MV-4-11 (cell line): ENCODE results near the gene RPS6KA2.

Source experiments
- DNase-seq: peaks from one replicate; lab custom pipeline; 2025; lab: John Stamatoyannopoulos, UW

Gene RPS6KA2

DNA sequence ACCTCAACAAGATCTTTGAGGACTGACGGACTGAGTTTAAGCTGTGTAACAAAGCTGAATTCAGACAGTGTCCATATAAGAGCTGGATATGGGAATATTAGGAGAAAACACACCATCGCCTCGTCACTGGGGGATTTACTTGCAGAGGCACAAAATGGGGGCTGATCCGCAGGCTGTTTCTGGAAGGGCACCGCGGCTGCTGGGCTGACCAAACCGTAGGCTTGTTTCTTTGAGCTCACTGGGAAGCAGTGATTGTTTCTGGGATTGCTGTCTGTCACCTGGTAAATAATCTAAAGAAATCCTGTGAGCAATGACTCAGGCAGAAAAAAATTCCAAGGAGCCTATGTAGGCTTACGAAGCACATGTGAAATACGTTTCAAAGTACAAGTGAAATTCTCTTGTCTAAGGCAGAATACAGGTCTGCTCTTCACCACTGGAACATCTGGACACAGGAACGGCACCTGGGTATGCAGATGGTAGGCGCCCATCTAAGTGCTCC, 180.4 kb downstream of the RPS6KA2 start:
- DNase-seq, result no peak

DNA sequence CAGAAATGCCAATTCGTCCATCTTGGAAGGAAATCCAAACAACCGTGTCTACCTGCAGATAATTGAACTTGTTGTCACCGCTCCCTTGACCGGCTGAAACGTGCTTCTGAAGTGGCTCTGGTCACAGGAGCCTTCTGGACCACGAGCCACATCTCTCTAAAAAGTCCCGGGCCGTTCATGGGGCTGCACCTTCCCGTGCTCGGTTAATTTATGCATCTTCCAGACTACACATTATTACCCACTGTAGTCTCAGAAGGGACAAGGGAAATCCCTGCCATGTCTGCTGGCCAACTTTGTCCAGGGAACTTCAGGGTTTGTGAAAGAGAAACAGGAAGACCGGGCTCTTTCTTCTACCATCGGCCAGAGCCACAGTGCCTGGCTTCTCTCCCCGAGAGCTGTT, 180.9 kb downstream of the RPS6KA2 start:
- no peak for DNase-seq

DNA sequence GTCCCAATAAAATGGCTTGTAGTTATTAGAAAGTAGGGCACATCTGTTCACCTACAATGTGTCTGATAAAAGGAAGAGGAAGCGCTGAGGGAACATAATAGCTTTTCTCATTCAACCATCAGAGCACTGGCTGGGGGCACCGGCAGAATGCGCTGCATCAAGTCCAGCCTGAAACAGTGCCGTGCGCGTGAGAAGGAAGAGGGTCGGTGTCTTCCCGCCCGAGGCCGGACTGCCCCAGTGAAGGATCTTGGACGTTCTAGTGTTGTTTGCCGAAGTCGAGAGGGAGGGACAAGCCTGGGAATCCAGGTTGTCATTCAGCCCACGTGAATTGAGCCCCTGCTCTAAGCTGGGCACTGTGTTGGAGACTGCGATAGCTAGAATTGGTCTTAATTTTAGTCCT, 182.6 kb downstream of the RPS6KA2 start:
- DNase-seq, result no peak

DNA sequence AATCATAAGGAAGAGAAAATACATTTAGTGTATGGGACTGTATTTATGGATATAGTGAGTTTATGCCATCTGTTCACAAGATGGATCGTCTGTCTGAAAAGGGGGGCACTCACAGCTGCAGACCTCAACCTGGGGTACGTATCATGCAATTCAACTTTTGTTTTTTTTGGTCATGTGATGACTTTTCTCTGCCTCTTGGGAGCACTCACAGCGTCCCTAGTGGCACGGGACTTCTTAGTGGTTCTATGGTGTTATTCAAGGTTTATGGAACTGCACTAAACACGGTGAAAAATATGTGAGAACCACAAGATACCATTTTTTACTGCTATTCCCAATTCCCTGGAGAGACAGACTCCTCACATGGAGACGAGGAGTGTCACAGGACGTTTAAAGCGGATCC, 183.9 kb downstream of the RPS6KA2 start:
- DNase-seq, result no peak

GRCh38 chr6:166442131-166442685, 184.8 kb downstream of the RPS6KA2 start:
- DNase-seq, result no peak

DNA sequence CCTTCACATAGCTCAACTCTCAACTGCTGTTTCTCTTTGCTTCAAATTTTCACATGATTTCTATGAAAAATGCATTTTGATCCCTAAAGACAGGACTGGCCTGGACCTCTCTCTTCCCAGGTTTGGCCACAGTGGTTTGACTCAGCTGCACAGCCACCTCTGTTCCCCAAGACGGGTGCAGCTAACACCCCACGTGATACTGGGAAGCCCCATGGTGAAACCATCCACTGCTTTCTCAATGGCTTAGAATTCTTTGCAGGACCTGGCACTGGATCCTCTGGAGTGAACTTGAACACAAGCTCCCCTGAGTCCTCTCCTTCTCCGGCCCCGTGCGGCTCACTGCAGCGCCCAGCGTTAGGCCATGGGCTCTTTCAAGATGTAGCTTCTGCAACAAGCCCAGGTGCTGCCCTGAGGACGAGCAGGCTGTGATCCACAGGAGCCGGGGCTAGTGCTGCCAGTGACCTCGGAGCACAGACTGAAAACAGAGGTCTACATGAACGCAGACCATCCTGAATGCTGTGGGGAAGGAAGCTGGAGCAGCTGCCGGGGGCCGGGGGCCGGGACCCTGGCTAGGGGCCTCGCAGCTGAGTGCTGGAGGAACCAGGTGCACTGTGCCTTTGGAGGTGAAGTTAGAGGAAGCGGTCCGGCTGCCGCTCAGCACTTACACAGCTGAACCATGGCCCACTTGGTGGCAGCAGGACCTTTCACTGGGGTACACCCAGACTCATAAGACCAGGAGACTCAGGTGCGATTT, 185.5 kb downstream of the RPS6KA2 start:
- no peak for DNase-seq

- no peak for DNase-seq
Observed at GRCh38 chr6:166440729-166441128, 186.3 kb downstream of the RPS6KA2 start.

DNA sequence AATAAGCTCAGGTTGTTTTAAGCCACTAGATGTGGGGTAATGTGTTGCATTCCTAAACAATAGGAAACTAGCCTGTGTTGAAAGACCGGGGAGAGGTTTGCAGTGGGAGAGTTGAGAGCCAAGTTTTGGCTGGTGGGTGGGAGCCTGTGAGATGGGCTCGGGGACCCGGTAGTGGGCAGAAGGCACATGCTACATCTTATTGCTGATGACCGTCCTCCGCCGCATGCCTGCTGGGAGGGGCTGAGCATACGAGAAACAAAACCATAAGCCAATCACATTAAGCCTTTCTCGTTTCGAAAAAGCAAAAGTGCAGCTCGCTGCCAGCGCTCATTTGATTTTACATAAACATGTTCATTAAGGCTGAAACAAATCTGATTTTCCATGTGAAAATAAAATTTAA, 186.9 kb downstream of the RPS6KA2 start:
- DNase-seq, result no peak

DNA sequence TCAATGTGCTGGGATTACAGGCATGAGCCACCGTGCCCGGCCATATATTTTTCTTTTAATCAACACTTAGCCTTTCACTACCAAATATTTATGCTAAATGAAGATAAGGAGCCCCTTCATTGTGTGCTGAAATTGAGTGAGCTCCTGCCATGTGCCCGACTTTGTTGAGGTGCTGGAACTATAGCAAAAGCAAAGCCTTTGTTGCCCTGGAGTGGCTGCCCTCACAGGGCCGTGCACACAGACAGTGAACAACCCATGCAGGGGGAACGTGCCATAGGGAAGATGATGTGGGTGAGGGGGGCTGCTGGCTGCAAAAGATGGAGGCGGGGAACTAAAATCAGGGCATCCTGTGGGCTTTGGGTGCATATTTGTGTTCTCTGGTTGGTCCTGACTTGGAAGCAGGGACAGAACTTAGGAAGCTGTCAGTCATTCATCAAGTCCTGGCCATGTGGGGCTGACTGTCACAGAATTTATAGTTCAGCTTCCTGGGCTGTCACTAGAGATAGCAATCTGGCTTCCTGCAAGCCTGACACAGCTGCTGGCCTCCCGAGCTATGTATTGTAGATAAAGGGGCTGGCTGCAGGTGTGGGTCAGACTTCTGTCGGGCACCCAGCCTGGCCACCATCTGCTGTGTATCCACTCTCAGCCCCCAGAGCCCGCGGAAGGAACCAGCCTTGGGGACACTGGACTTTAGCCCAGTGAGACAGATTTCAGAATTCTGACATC, 187.5 kb downstream of the RPS6KA2 start:
- DNase-seq, result no peak

GRCh38 chr6:166438211-166438861, 188.7 kb downstream of the RPS6KA2 start:
- DNase-seq, result no peak

DNA sequence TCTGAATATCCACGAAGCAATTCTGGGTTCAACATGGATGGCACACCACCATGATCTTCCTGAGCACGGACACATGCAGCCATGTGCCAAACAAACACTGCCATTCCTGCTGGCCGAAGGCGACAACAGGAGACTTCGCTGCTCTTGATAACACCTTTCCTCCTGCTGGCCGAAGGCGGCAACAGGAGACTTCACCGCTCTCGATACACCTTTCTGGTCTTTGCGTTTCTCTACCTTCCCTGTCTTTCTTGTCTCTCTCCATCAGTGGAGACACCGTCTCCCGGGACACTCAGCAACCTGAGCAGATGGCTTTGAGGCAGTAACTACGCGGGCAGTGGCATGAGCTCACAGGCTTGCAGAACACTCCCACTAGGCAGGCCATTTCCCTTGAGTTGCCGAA, 189.4 kb downstream of the RPS6KA2 start:
- no peak for DNase-seq

GRCh38 chr6:166436195-166437139, 190.6 kb downstream of the RPS6KA2 start:
- no peak for DNase-seq

GRCh38 chr6:166435574-166435973, 191.5 kb downstream of the RPS6KA2 start:
- DNase-seq, result peak; percentile 80

GRCh38 chr6:166434336-166434735, 192.7 kb downstream of the RPS6KA2 start:
- no peak for DNase-seq

DNA sequence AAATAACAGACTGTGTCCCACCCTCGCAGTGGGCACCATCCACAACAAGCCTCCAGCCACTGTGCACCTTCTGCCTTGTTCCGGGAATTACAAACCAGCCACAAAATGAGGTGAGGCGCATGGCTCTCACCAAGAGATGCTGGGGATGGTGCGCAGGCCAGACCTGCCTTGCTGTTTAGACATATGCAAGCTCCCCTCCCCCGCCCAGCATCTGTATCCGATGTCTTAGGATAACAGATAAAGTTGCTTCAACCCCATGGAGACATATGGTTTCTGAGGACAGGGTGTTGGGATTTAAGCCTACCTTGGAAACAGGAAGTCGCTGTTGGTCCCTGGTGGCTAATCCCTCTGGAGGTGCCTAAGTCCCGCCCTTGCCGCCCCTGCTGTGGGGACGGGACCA, 194.0 kb downstream of the RPS6KA2 start:
- no peak for DNase-seq

GRCh38 chr6:166430269-166430668, 196.8 kb downstream of the RPS6KA2 start:
- DNase-seq, result no peak

DNA sequence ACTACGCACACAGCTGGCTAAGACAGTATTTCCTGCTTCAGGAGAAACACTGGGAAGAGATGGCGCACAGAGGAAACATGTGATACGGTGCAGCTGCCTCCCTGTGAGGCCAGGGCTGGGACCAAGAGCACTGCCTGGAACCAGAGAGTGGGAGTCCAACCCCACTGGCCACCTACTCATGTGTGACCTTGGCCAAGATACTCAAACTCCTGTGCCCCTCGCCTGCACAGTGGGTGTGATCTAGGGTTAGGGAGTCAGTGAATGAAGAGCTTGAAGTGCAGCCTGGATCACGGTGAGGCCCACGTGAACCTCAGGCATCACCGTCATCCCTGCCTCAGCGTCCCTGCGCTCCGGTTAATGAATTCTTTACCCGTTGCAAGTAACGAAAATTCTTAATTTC, 202.6 kb downstream of the RPS6KA2 start:
- no peak for DNase-seq

GRCh38 chr6:166423781-166424180, 203.3 kb downstream of the RPS6KA2 start:
- no peak for DNase-seq

- no peak for DNase-seq
Observed at GRCh38 chr6:166423051-166423745, 203.9 kb downstream of the RPS6KA2 start.

DNA sequence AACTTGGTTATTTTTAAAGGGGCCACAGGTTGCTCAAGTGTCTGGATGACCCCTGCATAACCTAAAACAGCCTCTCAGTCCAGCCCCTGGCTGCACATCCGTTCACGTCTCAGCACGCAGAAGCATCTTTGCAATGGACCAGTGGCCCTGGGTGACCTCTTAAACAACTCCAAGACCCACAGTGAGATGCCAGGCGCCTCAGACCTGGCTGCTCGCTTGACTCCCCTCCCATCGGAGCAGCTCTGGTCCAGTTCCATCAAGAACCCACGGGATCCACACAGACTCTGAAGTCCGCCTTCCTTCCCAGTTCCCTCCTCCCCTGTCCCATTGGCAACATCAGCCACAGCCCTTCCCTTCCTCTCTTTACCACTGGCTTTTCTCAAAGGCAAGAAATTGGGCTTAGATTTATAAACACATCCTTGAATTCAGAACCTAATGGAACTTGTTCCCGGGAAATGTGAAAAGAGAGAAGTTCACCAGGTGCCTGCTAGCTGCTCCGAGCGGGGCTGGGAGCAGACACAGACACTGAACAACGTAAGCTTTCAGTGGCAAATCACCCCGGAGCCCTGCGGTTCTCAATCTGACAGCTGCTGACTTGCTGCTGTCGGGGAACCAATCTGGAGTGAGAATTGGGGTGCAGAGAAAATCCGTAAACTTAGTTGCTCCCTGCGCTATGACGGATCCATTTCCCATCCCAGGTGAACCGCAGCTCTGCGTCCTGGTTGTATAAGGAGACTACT, 204.7 kb downstream of the RPS6KA2 start:
- DNase-seq, result no peak
